Thyroid gland (tissue), 4 donors: Measurements from ENCODE around the gene TAC1. TPM values are rescaled to one million over a fixed set of nuclear protein-coding genes. Genes with fewer than 3 reads are reported as not detected.

ENCODE experiments used
- DNase-seq, 2 donors: peaks; one replicate each; pipeline ENCODE4 v3.0.0-alpha.2; 2019
- H3K27ac ChIP-seq, 3 donors: fragments of 200-600 bp; sonication (generic); 1 replicate in 2 of 3; 2 replicates in 1 of 3; pipeline ENCODE4 v1.5.1; 2016 to 2019; ENCODE audit warnings: mild to moderate bottlenecking in 1 of 3, moderate library complexity in 1 of 3
- H3K27me3 ChIP-seq: fragments of 200-600 bp; sonication (generic); one replicate; pipeline ENCODE4 v1.5.1; 2019
- H3K36me3 ChIP-seq, 2 donors: fragments of 200-600 bp; sonication (generic); one replicate each; pipeline ENCODE4 v1.5.1; 2016 to 2019
- H3K4me1 ChIP-seq, 2 donors: fragments of 200-600 bp; sonication (generic); one replicate each; pipeline ENCODE4 v1.5.1; 2017 to 2019
- H3K4me3 ChIP-seq, 3 donors: fragments of 200-600 bp; sonication (generic); replicated peaks in 1 of 3; 1 replicate in 2 of 3; 2 replicates in 1 of 3; pipeline ENCODE4 v1.5.1; 2016; ENCODE audit warnings: mild to moderate bottlenecking in 1 of 3
- H3K9me3 ChIP-seq: fragments of 200-600 bp; sonication (generic); one replicate; pipeline ENCODE4 v1.5.1; 2017
- CTCF ChIP-seq, 6 experiments: fragments of 200-600 bp in 3 of 6; fragments of 450-650 bp in 3 of 6; sonication (generic) in 3 of 6; IDR thresholded peaks; one replicate each; pipeline ENCODE4 v1.5.1; 2016 to 2019; ENCODE audit warnings: antibody characterized with exemption in 6 of 6, mild to moderate bottlenecking in 2 of 6, inconsistent platforms in 1 of 6, moderate library complexity in 1 of 6
- POLR2A ChIP-seq, 2 donors: fragments of 450-650 bp; IDR thresholded peaks; one replicate each; pipeline ENCODE4 v1.6.1; 2017; ENCODE audit warnings: antibody characterized with exemption in 2 of 2, mild to moderate bottlenecking in 2 of 2, moderate library complexity in 1 of 2
- WGBS, 2 donors: methylation state at CpG; one replicate each; pipeline ENCODE4 v1.1.5; 2017; 5-methylcytosine and 5-hydroxymethylcytosine counted together
- intact Hi-C: fragments of 100-400 bp; cut with DNase I; formaldehyde crosslinking; loops from one replicate; pipeline ENCODE4 v1.15.1; 2023
- total RNA-seq, 4 donors: library from RNA; depleted of rRNA; stranded (reverse); fragments of >200 nt; gene quantifications; one replicate each; pipeline ENCODE4 v1.2.3, GENCODE V29; 2016

TAC1 gene
- total RNA-seq, 4 donors from 2014 or later = 1.2 to 7.9 (median 4.2) TPM

- no peak for DNase-seq
- Histone ChIP-seq H3K9me3 (no peaks in the 10 kb centered on the region), H3K4me3 (no peak overlapping the region), H3K27ac (no peak overlapping the region), H3K4me1 (no peaks in the 10 kb centered on the region), H3K27me3 (no peaks in the 10 kb centered on the region), H3K36me3 (no peaks in the 10 kb centered on the region)
- no peak for TF ChIP-seq CTCF (IDR thresholded peaks at IDR 0.05)
- no peak for TF ChIP-seq POLR2A (IDR thresholded peaks at IDR 0.05)
- WGBS, 2 donors = 80 to 85% methylated on average over 3 of the region's 3 CpGs
- intact Hi-C loops = no loop called here
Observed at GRCh38 chr7:97722386-97722785, 9.5 kb upstream of the TAC1 start.

GRCh38 chr7:97732565-97733275 is 834 bp downstream of the TAC1 start:
- 2 to 5% methylated on average over 10 to 33 of the region's 42 CpGs for WGBS, 2 donors
- no peak overlapping the region for H3K27ac ChIP-seq
- H3K27me3 ChIP-seq = no peaks in the 10 kb centered on the region
- intact Hi-C loops = no loop called here
- TF ChIP-seq POLR2A (IDR thresholded peaks at IDR 0.05) (no peak), CTCF (IDR thresholded peaks at IDR 0.05) (no peak)
- no peak for DNase-seq
- no peak overlapping the region for H3K4me3 ChIP-seq
- H3K36me3 ChIP-seq = no peaks in the 10 kb centered on the region
- H3K9me3 ChIP-seq = no peaks in the 10 kb centered on the region
- peaks cover 0 to 6% of the 10 kb centered on the region in 2 donors for H3K4me1 ChIP-seq

- no peak for DNase-seq
- no peaks in the 10 kb centered on the region for H3K9me3 ChIP-seq
- H3K27me3 ChIP-seq = no peaks in the 10 kb centered on the region
- no peak overlapping the region for H3K27ac ChIP-seq
- TF ChIP-seq POLR2A (IDR thresholded peaks at IDR 0.05) = no peak
- no peak for TF ChIP-seq CTCF (IDR thresholded peaks at IDR 0.05)
- peaks cover 0 to 6% of the 10 kb centered on the region in 2 donors for H3K4me1 ChIP-seq
- WGBS, 2 donors = 1% methylated on average over 28 to 45 of the region's 59 CpGs
- H3K4me3 ChIP-seq = no peak overlapping the region
- intact Hi-C loops = no loop called here
- no peaks in the 10 kb centered on the region for H3K36me3 ChIP-seq
Observed at GRCh38 chr7:97733276-97734161, 1.6 kb downstream of the TAC1 start.

- WGBS, 2 donors = 34 to 43% methylated on average over 2 of the region's 2 CpGs
- TF ChIP-seq POLR2A (IDR thresholded peaks at IDR 0.05) (no peak), CTCF (IDR thresholded peaks at IDR 0.05) (no peak)
- intact Hi-C loops = no loop called here
- Histone ChIP-seq H3K27me3 (no peaks in the 10 kb centered on the region), H3K4me1 (peaks cover 0 to 6% of the 10 kb centered on the region in 2 donors), H3K27ac (no peak overlapping the region), H3K36me3 (no peaks in the 10 kb centered on the region), H3K9me3 (no peaks in the 10 kb centered on the region), H3K4me3 (no peak overlapping the region)
- no peak for DNase-seq
Observed at GRCh38 chr7:97734255-97734654, 2.4 kb downstream of the TAC1 start.

- H3K9me3 ChIP-seq = no peaks in the 10 kb centered on the region
- no peaks in the 10 kb centered on the region for H3K27me3 ChIP-seq
- H3K27ac ChIP-seq = no peak overlapping the region
- TF ChIP-seq CTCF (IDR thresholded peaks at IDR 0.05) (no peak), POLR2A (IDR thresholded peaks at IDR 0.05) (no peak)
- no peak overlapping the region for H3K4me3 ChIP-seq
- intact Hi-C loops = no loop called here
- peaks cover 0 to 6% of the 10 kb centered on the region in 2 donors for H3K4me1 ChIP-seq
- DNase-seq = no peak
- H3K36me3 ChIP-seq = no peaks in the 10 kb centered on the region
- 74 to 78% methylated on average over 3 of the region's 3 CpGs for WGBS, 2 donors
Observed at GRCh38 chr7:97735075-97735474, 3.2 kb downstream of the TAC1 start.
